HG03342 (cell line): Measurements from ENCODE around the gene BCAT1.
A peak's percentile ranks its signal among the peaks of the same experiment; 100 is the strongest.
"Not testable (repeated sequence)": the region's sequence is repeated elsewhere in the genome, so short reads cannot be mapped to it uniquely, and the experiment has no call there.

ENCODE experiments used
- ATAC-seq: cut with Tn5 transposase; IDR thresholded peaks from one replicate; pipeline ENCODE4 v1.9.1; 2021; ENCODE audit warnings: mild to moderate bottlenecking, moderate library complexity; ENCODE audit not compliant: unreplicated experiment

BCAT1 gene

DNA sequence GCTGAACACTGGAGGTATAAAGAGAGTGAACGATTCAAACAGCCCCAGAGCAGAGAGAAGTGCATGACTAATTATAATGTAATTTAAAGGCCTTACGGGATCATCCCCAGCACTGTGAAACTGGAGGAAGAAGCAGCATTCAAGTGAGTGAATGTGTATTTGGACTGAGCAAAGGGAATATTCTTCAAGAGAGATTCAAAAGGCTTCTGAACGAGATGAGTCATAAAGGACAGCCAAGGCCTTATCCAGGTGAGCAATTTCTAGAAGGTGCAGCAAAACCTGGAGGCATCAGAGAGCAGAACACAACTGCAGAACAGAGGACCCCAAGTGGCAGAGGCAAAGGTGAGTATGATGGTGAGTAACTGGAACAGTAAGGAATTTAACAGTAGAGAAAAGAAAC, 127.2 kb downstream of the BCAT1 start:
- ATAC-seq: peak; percentile 47

DNA sequence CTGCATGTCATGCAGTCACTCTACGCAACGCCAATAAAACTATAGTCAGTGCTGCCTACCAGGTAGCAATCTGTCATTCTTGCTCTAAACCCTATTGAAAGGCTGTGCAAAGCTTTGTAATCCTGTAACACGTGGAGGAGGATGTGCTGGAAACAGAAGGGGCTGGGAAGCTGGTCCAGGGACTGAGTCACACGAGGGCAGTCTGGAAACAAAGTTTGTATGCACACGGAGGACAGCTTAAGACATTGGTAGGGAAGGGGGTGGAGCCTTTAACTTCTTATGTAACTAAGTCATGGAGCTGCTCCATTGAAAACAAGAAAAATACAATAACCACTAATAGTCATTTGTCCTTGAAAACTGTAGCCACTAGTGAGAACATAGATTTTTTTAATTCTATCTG, 128.0 kb downstream of the BCAT1 start:
- ATAC-seq: no peak

DNA sequence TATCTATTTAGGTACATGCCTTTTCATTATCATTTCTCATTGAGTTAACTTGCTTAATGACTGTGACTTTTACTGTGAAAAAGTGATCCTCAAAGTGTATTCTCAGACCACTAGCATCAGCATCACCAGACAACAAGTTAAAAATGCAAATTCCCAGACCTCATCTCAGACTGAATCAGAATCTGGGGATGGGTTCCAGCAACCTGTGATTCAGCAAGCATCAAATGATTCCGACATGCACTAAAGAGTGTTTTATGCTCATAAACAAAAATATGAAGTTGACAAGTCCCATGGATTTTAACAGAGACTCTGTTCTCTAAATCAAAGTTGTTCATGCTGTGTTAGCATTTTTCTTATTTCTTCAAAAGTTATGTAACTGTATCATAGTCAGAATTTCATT, 130.6 kb downstream of the BCAT1 start:
- no peak for ATAC-seq

DNA sequence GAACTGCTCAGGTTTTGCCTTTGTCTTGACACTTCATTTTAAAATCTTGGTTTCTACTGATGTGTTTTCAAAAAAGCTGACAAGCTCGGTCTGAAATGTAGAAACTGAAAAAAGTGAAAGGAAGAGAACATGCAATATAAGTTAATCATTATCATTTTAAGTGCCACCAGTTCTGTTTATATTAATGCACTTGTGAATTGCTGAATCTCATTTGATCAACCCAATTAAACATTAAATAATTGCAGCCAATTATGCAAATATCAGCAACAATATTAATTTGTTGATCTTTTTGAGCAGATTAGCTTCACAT, 133.8 kb downstream of the BCAT1 start:
- ATAC-seq: peak; percentile 46

DNA sequence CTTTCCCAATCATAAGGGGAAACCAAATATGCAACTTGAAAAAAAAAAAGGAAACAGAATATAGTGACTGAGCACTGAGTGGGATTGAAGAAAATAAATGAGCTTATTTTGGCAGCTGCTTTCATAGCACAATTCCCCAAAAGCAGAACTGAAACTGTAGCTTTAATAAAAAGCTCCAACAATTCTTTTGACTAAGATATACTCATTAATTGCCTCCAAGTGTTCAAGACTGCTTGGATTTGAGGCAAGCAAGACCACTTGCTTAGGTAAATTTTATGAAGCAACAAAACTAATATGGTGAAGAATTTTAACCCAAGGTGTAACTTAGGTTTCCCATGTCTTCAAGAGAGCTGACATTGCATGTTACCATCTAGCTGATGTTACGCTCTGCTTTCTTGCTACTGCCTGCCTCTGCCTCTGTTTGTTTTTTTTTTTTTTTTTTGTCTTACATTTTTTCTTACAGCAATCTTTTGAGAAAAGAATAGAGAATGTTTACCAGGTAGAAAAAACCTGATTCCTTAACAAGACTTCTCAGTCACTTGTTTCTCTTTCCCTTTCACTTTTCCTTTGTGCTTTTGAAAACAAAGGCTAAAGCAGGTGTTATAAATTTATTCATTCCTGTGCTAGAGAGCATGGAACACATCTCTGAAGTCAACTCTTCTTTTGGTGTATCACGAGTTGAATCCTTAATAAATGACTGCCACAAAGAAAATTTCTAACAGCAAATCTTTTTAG, 134.4 kb downstream of the BCAT1 start:
- peak; percentile 78 for ATAC-seq

DNA sequence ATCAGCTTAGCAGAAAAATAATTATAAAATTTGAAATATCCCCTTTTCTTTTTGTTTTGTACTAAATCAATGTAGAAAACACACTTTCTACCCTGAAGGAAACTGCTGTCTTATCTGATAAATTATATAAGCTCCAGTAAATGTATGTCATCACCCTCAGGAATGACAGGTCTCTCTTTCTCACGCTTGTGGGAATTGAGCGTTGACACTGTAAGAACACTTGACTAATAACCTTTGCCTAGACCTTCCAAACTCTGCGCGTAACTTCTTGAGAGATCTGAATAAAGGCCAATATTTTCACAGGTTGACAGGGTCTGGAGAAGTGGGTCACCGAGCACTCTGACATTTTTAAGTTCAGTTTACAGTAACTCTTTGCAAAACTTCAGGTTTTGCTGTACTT, 138.5 kb downstream of the BCAT1 start:
- ATAC-seq: no peak

DNA sequence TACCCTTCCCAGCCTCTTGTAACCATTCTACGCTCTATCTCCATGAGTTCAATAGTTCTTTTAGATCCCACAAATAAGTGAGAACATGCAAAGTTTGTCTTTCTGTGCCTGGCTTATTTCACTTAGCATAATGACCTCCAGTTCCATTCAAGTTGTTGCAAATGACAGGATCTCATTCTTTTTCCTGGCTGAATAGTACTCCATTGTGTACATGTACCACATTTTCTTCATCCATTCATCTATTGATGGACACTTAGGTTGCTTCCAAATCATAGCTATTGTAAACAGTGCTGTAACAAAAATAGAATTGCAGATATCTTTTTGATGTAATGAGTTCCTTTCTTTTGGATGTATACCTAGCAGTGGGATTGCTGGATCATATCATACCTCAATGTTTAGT, 139.6 kb downstream of the BCAT1 start:
- not testable (repeated sequence) for ATAC-seq

DNA sequence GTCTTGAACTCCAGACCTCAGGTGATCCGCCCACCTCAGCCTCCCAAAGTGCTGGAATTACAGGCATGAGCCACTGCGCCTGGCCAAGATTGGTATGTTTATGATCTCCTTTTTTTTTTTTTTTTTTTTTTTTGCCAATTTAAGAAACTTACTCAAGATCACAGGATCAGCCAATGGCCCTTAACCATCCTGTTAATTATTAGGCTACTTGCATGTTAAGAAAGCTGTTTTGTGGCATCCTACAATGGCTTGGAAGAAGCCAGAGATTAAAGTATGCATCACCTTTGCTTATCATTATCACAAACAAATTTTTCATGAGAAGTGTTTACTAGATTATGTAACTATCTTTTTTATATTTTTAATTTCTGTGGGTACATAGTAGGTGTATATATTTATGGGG, 140.2 kb downstream of the BCAT1 start:
- no peak for ATAC-seq

DNA sequence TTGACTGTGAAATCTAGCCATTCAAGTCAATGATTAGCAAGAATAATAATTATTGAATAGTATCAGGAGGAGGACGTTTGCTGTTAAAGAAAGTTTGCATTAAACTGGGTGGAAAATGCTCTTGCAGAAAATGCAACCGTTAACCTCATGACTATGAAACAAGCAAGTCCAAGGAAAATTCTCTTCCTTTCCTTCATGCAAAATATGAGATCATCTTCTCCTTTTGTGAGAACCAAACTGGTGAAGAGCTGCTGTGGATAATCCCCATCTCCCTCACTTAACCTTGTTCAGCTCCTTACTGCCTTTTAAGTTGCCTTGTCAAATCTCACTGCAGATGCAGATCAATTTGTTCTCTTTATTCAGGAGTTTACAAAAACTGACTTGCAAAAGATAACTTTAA, 142.5 kb downstream of the BCAT1 start:
- no peak for ATAC-seq

DNA sequence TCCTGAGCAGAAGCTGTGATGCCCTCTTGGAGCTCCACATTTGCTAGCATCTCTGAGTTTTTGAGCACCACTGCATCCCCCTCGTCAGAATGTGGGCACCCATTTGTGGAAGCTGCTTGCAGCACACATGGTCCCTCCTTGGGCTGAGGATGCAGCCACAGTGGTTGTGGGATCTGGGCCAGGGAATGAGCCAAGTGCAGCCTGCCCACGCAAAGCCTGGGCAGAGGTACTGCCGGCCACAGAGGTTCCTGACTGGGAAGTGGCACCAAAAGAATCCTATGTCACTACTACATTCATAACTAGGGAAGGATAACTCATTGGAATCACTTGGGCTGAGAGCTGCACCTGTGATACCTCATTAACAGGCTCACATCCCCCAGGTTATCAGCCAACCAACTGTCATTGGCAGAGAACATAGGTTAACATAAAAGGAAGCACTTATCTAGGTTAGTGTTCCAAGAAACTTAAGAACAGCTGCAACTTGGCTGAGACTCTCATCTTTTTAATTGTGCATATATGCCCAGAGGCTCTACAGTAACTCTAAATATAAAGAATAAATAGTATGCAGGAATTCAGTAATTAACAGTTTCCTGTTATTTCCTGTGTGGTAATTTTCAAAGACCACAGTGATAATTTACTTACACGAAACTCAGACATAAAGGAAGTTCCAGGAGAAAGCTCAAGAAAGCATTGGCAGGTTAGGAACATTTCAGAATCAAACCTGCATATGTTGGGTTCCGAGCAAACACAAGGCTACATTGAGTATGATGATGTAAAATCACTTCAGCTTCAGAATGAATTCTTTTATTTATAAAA, 145.3 kb downstream of the BCAT1 start:
- no peak for ATAC-seq

DNA sequence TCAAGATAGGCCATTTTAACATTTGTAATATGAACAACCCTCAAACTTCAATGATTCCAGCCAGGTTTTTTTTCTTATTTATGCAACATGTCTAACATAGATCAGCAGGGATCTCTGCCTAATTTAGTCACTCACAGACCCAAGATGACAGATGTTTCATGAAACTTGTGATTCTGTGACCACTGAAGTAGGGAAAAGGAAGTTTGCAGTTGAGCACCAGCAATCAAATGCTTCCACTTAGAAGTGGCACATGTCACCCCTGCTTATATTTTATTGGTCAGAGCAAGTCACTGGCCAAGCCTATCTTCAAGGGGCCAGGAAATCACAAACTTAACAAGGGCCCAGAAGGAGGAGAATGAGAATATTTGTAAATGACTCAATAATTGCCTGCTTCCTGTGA, 150.6 kb downstream of the BCAT1 start:
- peak; percentile 94 for ATAC-seq

DNA sequence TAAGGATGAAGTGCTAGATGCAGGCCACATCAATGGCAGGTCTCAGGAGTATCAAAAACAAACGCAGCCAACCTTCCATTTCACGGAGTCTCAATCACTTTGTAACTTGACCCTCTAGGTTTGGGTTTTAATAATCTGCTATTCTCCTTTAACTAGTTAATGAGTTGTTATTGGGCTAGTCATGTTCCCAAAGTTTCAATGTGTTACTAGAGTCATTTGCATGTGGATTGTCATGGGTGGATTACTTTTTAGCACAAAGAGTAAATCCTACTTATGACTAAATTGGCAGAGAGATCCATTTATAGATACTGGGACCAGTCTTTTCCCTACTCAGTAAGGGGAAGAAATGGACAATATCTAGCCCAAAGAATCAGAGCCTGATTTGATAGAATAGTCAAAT, 151.0 kb downstream of the BCAT1 start:
- peak; percentile 12 for ATAC-seq

DNA sequence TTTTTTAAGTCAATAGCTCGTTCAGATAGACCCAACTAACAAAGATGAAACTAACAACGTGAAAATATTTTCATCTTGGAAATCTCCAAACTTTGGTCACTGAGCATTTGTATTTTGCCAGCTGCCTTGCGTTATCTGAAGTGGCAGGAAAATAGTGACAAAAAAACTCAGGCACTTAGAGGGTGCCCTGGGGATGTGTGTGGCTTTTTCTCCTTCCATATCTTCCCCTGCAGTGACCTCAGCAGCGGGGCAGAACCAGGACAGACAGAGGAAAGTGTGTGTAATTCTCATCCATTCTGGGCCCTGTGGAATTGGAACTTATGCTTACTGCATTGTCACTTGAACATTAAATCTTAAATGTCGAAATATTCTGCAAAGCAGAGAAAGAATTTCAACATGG, 152.0 kb downstream of the BCAT1 start:
- ATAC-seq: no peak

DNA sequence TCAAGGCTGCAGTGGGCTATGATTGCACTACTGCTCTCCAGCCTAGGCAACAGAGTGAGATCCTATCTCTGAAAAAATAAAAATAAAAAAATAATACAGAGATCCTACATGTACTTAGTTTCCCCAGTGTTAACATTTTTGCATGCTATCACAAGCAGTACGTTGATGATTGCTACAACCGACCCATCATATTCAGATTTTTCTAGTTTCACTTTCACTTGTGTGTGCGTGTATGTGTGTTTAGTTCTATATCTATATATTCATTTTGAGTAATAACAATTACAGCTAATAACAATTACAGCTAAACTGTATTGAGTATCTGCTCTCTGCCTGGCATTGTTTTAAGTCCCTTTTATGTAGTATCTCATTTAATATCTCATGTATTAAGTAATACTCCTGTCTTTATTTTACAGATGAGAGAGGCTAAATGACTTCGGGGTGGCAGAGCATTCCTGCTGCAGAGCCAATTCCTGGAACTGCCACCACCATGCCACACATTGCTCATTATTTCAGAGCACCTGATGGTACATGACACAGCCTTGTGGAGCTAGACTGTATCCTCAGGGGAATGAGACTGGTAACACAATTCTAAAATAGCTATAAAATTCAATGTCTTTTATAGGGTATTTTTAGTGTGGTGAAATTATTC, 153.1 kb downstream of the BCAT1 start:
- no peak for ATAC-seq

DNA sequence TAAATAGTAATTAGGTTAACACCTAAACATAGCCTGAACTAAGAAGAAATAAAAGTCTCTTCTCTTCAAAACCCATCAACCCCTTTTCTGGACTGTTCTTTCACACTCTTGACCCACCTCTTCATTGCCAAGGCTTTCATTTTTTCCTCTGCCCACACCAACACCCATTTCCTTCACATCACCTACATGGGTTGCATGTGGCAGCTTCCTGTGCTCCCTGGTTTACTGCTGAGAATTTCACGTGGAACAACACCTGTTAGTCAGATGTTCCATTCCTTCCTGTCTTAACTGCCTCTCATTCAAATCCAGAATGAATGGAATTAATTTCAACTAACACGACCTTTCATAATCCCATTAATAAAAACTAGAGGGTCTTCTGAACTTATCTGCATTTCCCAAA, 157.3 kb downstream of the BCAT1 start:
- ATAC-seq: no peak

DNA sequence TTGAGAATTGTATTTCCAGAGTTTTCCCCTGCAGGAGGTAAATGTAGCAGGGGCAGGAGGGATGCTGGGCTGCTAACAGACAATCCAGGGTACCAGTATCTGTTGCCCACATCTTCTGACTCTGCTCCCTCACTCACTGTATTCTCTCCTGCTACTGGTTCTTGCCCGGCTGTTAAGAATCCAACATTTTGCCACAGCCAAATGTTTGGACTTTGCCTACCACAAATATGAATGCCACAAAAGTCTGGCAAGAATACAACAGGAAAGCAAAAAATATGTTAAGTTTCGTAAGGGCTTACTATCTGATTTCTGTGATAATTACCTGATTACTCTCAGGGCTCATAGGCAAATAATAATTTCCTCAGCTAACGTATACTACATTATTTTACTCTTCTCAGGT, 160.0 kb downstream of the BCAT1 start:
- no peak for ATAC-seq

DNA sequence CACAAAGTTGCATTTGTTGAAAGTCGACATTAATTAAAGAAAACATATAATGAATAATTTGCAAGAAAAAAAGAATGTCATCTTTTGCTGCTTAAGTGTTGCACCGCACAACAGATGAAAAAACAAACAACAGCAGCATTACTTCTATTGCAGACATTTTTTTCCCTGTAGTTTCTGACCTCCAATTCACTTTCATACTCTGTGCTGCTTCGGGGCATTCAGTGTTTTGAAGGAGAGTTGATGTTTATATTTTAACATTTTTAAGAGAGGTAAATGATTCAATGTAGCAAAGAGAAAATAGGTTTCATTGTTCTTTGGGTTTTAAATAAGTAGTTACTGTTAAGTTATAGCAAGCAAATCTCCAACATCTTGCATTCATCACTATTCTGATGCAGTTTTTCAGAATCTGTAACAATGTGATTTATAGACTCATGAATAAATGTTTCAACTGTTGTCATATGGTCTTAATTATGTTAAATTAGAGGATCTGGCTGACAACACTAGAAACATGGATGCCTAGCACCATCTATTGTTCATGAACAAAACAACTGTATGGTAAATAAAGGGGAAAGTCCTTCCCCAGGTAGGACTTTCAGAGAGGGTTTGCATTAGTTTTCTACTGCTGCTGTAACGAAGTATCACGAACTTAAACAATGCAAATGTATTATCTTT, 168.1 kb downstream of the BCAT1 start:
- no peak for ATAC-seq

DNA sequence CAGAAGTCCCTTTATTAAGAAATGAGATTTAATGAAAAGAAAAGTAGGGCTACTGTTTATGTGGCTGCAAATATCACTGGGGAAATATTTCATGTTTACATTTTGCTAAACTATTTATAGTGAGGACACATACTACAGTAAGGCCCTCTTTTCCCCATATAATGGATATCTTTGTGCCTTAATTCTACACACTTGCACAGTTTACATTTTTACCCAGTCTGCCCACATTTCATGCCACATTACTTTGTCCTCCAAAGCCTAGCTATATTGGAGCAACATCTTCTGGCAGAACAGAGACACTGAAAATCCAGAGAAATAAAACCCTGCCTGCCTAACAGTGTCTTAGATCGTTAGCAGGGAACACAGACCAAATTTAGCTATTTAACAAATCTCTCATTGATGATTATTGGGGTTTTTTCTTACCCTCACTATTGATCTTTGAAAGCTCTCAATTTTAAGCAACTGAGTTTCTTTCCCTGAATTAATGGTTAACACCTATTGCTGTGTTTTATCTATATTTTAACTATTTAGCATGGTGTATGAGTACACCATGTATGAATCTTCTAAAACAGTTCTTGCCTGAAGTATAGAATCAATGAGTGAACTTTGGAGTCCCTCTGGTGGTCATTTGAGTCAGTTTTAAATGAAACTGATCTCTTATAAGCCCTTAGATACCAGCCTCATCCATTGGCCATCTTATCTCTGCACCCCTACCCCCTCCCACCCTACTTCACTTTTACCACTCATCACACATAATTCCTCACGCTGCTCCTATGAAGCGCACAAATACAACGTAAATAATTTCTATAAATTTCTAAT, 170.2 kb downstream of the BCAT1 start:
- ATAC-seq: peak; percentile 75

DNA sequence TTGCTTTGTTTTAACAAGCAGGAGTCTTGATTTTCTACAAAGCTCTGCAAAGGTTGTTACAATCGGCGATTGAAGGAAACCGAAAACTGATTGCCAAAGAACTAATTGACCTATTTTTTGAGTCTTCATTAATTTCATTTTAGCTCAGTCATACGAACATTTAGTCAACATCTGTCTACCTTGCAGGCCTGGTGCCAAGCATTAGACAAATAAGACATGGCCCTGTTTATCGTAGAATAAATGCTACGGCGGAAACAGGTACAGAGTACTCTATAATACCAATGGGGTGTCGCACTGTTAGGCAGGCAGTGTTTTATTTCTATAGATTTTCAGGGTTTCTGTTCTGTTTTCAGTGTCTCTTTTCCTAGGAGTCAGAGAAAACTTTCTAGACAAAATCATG, 171.5 kb downstream of the BCAT1 start:
- ATAC-seq: no peak

DNA sequence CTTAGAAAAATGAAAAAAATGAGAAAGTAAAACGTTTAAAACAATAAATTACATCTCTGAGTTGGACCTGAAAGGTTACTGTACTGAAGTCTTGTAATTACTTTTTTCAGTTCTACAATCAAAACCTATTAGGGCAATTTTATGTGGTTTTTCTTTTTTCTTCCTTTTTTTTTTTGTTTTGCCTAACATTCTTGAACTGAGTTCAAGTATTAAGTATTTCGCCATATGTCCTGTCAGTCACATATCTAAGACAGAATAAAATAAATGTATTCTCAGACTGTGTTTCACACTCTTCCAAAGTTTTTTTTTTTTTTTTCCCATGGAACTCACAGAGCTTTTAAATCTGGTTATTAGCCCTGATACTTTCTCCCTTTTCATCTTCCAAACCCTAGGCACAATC, 172.0 kb downstream of the BCAT1 start:
- ATAC-seq: no peak

DNA sequence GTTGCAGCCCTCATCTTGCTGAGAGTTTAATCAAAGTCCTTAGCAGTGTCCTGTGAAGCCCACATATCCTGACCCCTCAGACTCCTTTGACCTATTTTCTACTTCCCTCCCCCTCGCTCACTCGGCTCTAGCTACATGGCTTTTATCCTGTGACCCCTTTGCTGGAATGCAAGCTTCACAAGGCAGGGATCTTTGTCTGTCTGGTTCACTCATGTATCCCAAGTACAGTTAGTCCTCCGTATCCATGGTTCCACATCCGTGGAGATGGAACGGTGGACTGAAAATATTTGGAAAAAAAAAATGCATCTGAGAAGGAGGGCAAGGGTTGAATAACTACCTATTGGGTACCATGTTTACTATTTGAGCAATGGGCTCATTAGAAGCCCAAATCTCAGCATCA, 173.8 kb downstream of the BCAT1 start:
- no peak for ATAC-seq
